GM12801 (cell line): ENCODE measurements around the gene UGT8.

ENCODE experiments used
- CTCF ChIP-seq: IDR thresholded peaks from one replicate; pipeline ENCODE4 v1.5.1; 2011; ENCODE audit warnings: control low read depth; ENCODE audit not compliant: insufficient read length; ENCODE audit errors: extremely low read depth

The UGT8 gene

GRCh38 chr4:114599231-114599902 is 760 bp downstream of the UGT8 start:
- no peak for TF ChIP-seq CTCF

GRCh38 chr4:114599903-114600552 is 1.4 kb downstream of the UGT8 start:
- no peak for TF ChIP-seq CTCF

DNA sequence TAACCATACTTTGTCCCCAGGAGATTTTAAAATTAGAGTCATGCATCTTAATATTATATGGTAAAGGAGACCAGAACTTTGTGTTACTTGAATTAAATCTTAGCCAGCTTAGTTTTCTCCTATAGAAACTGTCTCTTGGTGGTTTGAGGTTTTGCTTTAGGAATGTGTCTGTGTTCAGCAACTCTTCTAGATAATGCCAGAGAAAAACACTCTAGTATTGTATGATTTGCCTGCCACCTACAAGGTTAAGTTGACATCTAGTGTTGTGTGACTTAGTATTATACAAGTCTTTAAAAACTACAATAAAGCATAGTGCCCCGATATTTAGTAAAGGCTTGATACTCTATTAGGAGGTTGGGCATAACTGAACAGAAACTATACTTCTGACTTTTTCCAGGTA is 2.1 kb downstream of the UGT8 start:
- TF ChIP-seq CTCF = no peak

- TF ChIP-seq CTCF = no peak
Measured at GRCh38 chr4:114601304-114602052, 2.9 kb downstream of the UGT8 start.

- TF ChIP-seq CTCF = no peak
Measured at GRCh38 chr4:114603497-114603896, 4.9 kb downstream of the UGT8 start.

DNA sequence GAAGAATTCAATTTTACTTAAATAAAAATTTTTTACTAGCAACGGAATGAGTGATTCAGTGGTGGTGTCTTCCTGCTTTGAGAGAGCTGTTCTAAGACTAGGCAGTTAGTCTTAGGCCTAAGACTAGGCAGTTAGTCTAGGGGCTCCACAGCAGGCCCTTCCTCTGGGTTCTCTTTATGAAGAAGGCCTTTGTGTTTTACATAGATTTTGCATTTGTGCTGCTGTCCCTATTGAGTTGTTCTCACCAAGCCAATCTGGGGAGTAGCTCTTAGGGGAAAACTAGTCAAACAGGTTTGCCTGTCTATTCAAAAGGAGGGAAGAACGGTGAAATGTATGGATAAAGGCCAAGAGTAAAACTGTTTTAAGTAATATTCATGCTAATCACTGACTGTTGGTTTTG is 7.6 kb downstream of the UGT8 start:
- no peak for TF ChIP-seq CTCF

DNA sequence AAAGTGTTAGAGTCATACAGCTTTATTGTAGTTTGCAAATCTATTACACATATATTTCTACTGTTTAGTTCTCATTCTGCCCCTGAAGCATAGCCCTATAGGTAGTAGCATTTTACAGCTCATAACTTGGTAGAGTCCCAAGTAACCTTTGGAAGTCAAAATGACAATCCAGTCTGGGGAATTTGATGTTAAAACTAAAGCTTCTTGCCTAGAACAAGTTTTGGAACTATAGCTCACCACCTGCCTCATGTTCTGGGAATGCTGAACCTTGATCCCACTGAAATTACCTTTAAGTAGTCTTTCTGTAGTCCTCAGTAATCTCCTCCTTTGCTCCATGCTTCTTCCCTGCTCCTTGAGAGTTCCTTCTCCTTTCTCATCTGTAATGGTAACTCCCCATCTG is 8.4 kb downstream of the UGT8 start:
- no peak for TF ChIP-seq CTCF
